Measurements from ENCODE around the gene NIPAL3. TPM values are rescaled to one million over a fixed set of nuclear protein-coding genes. Genes with fewer than 3 reads are reported as not detected.

NIPAL3 gene
- total RNA-seq, 1 experiment from 2014 or later: 7.7 TPM

DNA sequence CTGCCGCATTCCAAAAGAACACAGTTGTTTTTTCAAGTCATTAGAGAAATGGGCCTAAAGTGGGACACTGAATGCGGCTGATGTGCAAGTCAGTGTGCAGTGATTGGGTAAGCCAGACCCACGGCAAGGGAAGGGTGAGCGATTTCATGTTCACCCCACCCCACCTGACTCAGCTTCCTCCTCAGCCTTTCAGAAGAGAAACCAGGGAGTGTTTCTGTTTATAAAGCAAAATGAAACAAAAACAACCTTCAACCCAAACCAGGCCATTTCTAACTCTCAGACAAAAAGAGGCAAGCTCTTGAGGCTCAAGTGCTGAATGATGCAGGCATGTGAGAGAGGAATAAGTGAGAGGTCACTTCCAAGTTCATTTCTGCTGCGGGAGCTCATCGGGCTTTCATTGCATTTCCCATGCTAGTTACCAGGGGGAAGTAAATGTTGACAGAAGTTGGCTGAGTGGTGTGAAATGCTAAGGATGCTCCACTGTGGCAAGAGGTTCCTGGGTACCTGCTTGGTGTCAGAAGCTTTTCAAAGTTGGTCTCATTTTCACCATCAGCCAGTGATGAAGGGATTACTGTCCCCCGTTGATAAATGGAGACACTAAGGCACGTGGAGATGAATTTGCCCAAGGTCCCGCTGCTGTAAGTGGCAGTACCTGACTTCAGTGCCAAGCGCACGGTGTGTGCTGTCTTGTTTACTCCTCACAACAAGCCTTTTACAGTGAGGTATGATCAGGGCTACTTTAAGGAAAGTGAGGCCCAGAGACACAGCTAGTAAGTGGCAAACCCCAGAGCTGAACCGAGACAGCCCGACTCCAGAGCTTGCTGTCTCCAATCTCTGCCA is 31.1 kb upstream of the NIPAL3 start:
- no peaks in the 10 kb centered on the region for H3K79me2 ChIP-seq (ENCODE audit: insufficient read depth, low read length)
- TF ChIP-seq CTCF (conservative IDR thresholded peaks at IDR 0.05): no peak
- no peaks in the 10 kb centered on the region for H3K9me3 Mint-ChIP-seq

More for the DNA sequence above, 31.1 kb upstream of the NIPAL3 start:
- WGBS (ENCODE audit: extremely low coverage, insufficient read length, low lambda C conversion rate): no CpG with 5 or more reads among the region's 13 CpGs
- H3K23ac ChIP-seq (ENCODE audit: insufficient read length, low read depth, low read length): no peak overlapping the region
- no peak overlapping the region for H4K91ac ChIP-seq (ENCODE audit: insufficient read length, low read depth, low read length)
- H3K27ac Mint-ChIP-seq: no peak overlapping the region
- no peak overlapping the region for H2AK5ac ChIP-seq (ENCODE audit: insufficient read length, low read length)
- no peak overlapping the region for H4K5ac ChIP-seq (ENCODE audit: insufficient read length, low read depth, low read length)
- no peak for DNase-seq
- H3K4ac ChIP-seq (ENCODE audit: low read depth, low read length): no peak overlapping the region
- H3K4me2 ChIP-seq (ENCODE audit: insufficient read depth, insufficient read length, low read length): no peak overlapping the region
- H3K23me2 ChIP-seq (ENCODE audit: insufficient read length, low read depth, low read length, poor library complexity, severe bottlenecking): no peaks in the 10 kb centered on the region
- H3K4me1 Mint-ChIP-seq: peaks cover 0 to 4% of the 10 kb centered on the region in 2 experiments; a peak in 3 of 4 replicates
- no peaks in the 10 kb centered on the region for H3K4me1 ChIP-seq (ENCODE audit: insufficient read depth, low read length)
- H2BK15ac ChIP-seq (ENCODE audit: low read depth, low read length): no peak overlapping the region
- H3K14ac ChIP-seq (ENCODE audit: insufficient read depth, low read length): no peak overlapping the region
- peaks cover 0 to 11% (median 8%) of the 10 kb centered on the region in 3 experiments; a peak in 4 of 7 replicates for H3K36me3 Mint-ChIP-seq (ENCODE audit: insufficient read depth in 1 of 3, low read depth in 3 of 3)
- H3K27ac ChIP-seq (ENCODE audit: insufficient read length, low read depth, low read length): no peak overlapping the region
- H4K8ac ChIP-seq (replicated peaks; ENCODE audit: insufficient read length, low read depth, low read length): no peak overlapping the region
- H2BK120ac ChIP-seq (ENCODE audit: low read depth, low read length, poor library complexity, severe bottlenecking): no peak overlapping the region
- H2AFZ ChIP-seq (ENCODE audit: low read length): no peak overlapping the region
- H3K18ac ChIP-seq (ENCODE audit: insufficient read length, low read depth, low read length): no peak overlapping the region
- no peaks in the 10 kb centered on the region for H3K27me3 Mint-ChIP-seq (ENCODE audit: low read depth)
- H3K56ac ChIP-seq (ENCODE audit: insufficient read length, low read depth, low read length): no peak overlapping the region
- no peak overlapping the region for H3T11ph ChIP-seq (ENCODE audit: low read length)
- no peaks in the 10 kb centered on the region for H3K9me3 ChIP-seq (ENCODE audit: control insufficient read depth, low read depth, low read length)
- no peak overlapping the region for H2BK20ac ChIP-seq (ENCODE audit: low read depth, low read length, poor library complexity, severe bottlenecking)
- H3K79me1 ChIP-seq (ENCODE audit: insufficient read depth, low read depth, low read length, poor library complexity, severe bottlenecking): no peaks in the 10 kb centered on the region
- no peaks in the 10 kb centered on the region for H3K27me3 ChIP-seq (ENCODE audit: insufficient read depth, low read length)
- H2BK12ac ChIP-seq (ENCODE audit: insufficient read length, low read depth, low read length): no peak overlapping the region
- no peaks in the 10 kb centered on the region for H4K20me1 ChIP-seq (ENCODE audit: control insufficient read depth, insufficient read depth, insufficient read length)
- H3K4me3 Mint-ChIP-seq: no peak overlapping the region
- H3K9ac ChIP-seq (ENCODE audit: extremely low read depth, insufficient read length, low read length): no peak overlapping the region
- no peak overlapping the region for H2BK5ac ChIP-seq (ENCODE audit: insufficient read length, low read length)

Data from H9 (cell line).